Ishikawa (cell line): ENCODE measurements around the gene SCN3B.

Experiments
- CEBPB ChIP-seq: IDR thresholded peaks from 2 replicates; pipeline ENCODE4 v1.6.1; 2012
- CREB1 ChIP-seq: IDR thresholded peaks from 2 replicates; pipeline ENCODE4 v1.6.1; 2012; ENCODE audit warnings: low read depth
- EGR1 ChIP-seq: IDR thresholded peaks from 2 replicates; pipeline ENCODE4 v1.6.1; 2012
- EP300 ChIP-seq: IDR thresholded peaks from 2 replicates; pipeline ENCODE4 v1.6.1; 2012; ENCODE audit warnings: borderline replicate concordance
- FOXM1 ChIP-seq: IDR thresholded peaks from 2 replicates; pipeline ENCODE4 v1.6.1; 2012; ENCODE audit warnings: low read depth, borderline replicate concordance
- NFIC ChIP-seq: IDR thresholded peaks from 2 replicates; pipeline ENCODE4 v1.6.1; 2012
- RAD21 ChIP-seq: IDR thresholded peaks from 2 replicates; pipeline ENCODE4 v1.6.1; 2012; ENCODE audit warnings: low read depth
- TAF1 ChIP-seq: IDR thresholded peaks from 2 replicates; pipeline ENCODE4 v1.6.1; 2012; ENCODE audit warnings: low read depth, mild to moderate bottlenecking
- TCF12 ChIP-seq: IDR thresholded peaks from 2 replicates; pipeline ENCODE4 v1.6.1; 2012; ENCODE audit warnings: low read depth
- TEAD4 ChIP-seq: IDR thresholded peaks from 2 replicates; pipeline ENCODE4 v1.6.1; 2012
- USF1 ChIP-seq: IDR thresholded peaks from 2 replicates; pipeline ENCODE4 v1.6.1; 2012
- YY1 ChIP-seq: IDR thresholded peaks from 2 replicates; pipeline ENCODE4 v1.6.1; 2012; ENCODE audit warnings: low read depth
- ZBTB7A ChIP-seq: IDR thresholded peaks from 2 replicates; pipeline ENCODE4 v1.6.1; 2012; ENCODE audit warnings: low read depth
- TF ChIP-seq, protein P1 (sequence below): IDR thresholded peaks from 2 replicates; pipeline ENCODE4 v1.6.1; 2012
- TF ChIP-seq, protein P2 (sequence below): IDR thresholded peaks from 2 replicates; pipeline ENCODE4 v1.6.1; 2012; ENCODE audit warnings: low read depth, mild to moderate bottlenecking

Gene SCN3B

DNA sequence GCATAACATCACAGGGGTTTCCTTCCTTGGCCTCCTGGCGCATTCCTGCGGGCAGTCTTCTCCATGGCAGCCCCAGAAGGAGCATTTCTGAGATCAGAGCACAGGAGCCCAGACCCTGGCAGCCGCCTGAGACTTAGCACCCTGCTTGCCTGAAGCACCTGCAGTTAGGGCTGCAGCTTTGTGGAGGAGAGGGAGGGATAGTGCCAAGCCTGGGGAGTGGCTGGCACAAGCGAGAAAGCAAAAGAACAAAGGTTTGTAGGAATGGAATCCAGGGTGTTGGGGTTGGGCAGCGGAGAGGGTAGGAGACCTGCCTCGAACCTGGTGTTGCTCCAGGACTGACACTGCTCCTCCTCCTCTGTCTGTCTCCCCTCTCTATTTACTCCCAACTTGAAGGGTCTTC, 66.9 kb downstream of the SCN3B start:
- TF ChIP-seq FOXM1 (no peak), EGR1 (no peak), YY1 (no peak), ZBTB7A (no peak), USF1 (no peak), CREB1 (no peak), TCF12 (no peak), TEAD4 (no peak), RAD21 (no peak), TAF1 (no peak), NFIC (no peak)
- TF ChIP-seq, protein P1, sequence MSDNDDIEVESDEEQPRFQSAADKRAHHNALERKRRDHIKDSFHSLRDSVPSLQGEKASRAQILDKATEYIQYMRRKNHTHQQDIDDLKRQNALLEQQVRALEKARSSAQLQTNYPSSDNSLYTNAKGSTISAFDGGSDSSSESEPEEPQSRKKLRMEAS, result no peak
- TF ChIP-seq, protein P2, sequence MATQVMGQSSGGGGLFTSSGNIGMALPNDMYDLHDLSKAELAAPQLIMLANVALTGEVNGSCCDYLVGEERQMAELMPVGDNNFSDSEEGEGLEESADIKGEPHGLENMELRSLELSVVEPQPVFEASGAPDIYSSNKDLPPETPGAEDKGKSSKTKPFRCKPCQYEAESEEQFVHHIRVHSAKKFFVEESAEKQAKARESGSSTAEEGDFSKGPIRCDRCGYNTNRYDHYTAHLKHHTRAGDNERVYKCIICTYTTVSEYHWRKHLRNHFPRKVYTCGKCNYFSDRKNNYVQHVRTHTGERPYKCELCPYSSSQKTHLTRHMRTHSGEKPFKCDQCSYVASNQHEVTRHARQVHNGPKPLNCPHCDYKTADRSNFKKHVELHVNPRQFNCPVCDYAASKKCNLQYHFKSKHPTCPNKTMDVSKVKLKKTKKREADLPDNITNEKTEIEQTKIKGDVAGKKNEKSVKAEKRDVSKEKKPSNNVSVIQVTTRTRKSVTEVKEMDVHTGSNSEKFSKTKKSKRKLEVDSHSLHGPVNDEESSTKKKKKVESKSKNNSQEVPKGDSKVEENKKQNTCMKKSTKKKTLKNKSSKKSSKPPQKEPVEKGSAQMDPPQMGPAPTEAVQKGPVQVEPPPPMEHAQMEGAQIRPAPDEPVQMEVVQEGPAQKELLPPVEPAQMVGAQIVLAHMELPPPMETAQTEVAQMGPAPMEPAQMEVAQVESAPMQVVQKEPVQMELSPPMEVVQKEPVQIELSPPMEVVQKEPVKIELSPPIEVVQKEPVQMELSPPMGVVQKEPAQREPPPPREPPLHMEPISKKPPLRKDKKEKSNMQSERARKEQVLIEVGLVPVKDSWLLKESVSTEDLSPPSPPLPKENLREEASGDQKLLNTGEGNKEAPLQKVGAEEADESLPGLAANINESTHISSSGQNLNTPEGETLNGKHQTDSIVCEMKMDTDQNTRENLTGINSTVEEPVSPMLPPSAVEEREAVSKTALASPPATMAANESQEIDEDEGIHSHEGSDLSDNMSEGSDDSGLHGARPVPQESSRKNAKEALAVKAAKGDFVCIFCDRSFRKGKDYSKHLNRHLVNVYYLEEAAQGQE, result no peak

- TF ChIP-seq YY1 (no peak), RAD21 (no peak), TEAD4 (no peak), ZBTB7A (no peak), TCF12 (no peak), EP300 (no peak), USF1 (no peak), FOXM1 (no peak), CREB1 (no peak), CEBPB (no peak)
- TF ChIP-seq, protein P1, result no peak
Observed at GRCh38 chr11:123587044-123587443, 67.4 kb downstream of the SCN3B start.

DNA sequence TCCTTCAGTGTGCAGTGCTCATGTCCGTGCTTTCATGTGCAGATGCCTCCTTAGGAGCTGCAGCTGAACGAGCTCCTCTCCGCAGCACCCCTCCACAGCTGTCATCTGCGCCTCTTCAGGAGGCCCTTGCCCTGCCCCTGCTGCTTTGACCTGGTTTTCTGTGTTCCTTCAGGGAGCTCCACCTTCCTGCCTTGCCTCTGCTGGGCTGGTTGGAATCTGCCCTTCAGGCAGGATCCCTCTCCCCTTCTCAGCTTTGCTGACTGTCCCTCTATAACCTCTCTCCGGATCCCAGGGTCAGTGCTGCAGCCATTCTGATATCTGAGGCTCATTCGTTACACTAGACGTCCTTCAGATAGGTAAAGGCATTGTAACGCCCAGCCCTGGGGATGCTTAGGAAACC, 67.9 kb downstream of the SCN3B start:
- TF ChIP-seq ZBTB7A, result no peak
- TF ChIP-seq TCF12, result no peak
- TF ChIP-seq, protein P2, result no peak
- no peak for TF ChIP-seq NFIC
- no peak for TF ChIP-seq TEAD4
- no peak for TF ChIP-seq RAD21
- no peak for TF ChIP-seq USF1
- TF ChIP-seq YY1, result no peak
- TF ChIP-seq FOXM1, result no peak
- no peak for TF ChIP-seq EP300
- TF ChIP-seq CREB1, result no peak
- no peak for TF ChIP-seq EGR1
- no peak for TF ChIP-seq CEBPB
- TF ChIP-seq, protein P1, result no peak

DNA sequence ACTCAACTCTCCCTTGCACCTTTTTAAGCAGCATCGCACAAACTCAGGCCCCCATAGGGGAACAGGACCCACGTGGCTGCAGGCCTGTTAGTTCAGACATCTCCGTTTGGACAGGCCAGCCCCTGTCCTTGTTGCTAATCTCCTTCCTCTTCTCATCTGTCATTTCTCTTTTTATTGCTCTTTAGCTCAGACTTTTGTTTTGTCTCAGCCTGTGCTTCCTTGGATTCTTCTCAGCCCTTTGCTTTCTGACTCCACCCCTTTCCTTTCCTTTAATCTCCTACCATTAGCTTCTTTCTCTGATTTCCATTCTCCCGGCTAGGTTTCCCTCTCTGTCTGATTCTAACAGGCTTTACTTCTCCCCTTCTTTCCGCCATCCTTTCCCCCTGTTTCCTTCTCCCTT, 68.7 kb downstream of the SCN3B start:
- TF ChIP-seq CEBPB (no peak), TCF12 (no peak), TEAD4 (no peak), TAF1 (no peak), NFIC (no peak), ZBTB7A (no peak), USF1 (no peak), CREB1 (no peak), YY1 (no peak)
- TF ChIP-seq, protein P1, result no peak

- TF ChIP-seq CEBPB (no peak), USF1 (no peak), CREB1 (no peak)
Observed at GRCh38 chr11:123585206-123585605, 69.2 kb downstream of the SCN3B start.
